ENCODE measurements around the gene MRPL12.

MRPL12 gene

GRCh38 chr17:81723651-81724209 lies 20.6 kb downstream of the MRPL12 start:
- Histone ChIP-seq H3K9me3 (ENCODE audit: low read length) (no peaks in the 10 kb centered on the region), H3K27me3 (ENCODE audit: control insufficient read depth in 1 of 2, insufficient read depth in 2 of 2, low read length in 2 of 2) (peaks cover 0 to under 1% of the 10 kb centered on the region in 2 donors), H3K36me3 (ENCODE audit: insufficient read depth, low read length) (no peaks in the 10 kb centered on the region), H3K4me3 (ENCODE audit: low read depth in 1 of 2, low read length in 2 of 2) (no peak overlapping the region), H3K27ac (ENCODE audit: low read depth, low read length) (no peak overlapping the region), H3K9ac (ENCODE audit: low read length) (no peak overlapping the region), H3K4me1 (ENCODE audit: insufficient read depth, low read length) (no peaks in the 10 kb centered on the region)

DNA sequence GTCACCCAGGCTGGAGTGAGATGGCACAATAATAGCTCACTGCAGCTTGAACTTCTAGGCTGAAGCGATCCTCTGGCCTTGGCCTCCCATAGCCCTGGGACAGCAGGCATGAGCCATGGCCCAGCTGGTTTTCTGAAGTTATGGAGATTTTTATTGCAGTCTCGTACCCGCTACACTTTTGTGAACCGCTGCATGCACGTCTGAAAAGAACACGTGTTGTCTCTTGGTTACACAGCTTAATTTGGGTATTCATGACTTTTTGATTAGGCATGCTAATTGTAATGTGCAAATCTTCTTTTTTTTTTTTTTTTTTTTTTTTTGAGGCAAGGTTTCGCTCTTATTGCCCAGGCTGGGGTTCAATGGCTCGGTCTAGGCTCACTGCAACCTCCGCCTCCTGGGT lies 22.3 kb downstream of the MRPL12 start:
- no peaks in the 10 kb centered on the region for H3K36me3 ChIP-seq (ENCODE audit: insufficient read depth, low read length)
- H3K9me3 ChIP-seq (ENCODE audit: low read length), result no peaks in the 10 kb centered on the region
- H3K9ac ChIP-seq (ENCODE audit: low read length), result no peak overlapping the region
- no peak overlapping the region for H3K4me3 ChIP-seq (ENCODE audit: low read depth in 1 of 2, low read length in 2 of 2)
- no peak overlapping the region for H3K27ac ChIP-seq (ENCODE audit: low read depth, low read length)
- peaks cover 0 to 6% of the 10 kb centered on the region in 2 donors for H3K27me3 ChIP-seq (ENCODE audit: control insufficient read depth in 1 of 2, insufficient read depth in 2 of 2, low read length in 2 of 2)
- no peaks in the 10 kb centered on the region for H3K4me1 ChIP-seq (ENCODE audit: insufficient read depth, low read length)

GRCh38 chr17:81726004-81726403 lies 22.8 kb downstream of the MRPL12 start:
- no peak overlapping the region for H3K27ac ChIP-seq (ENCODE audit: low read depth, low read length)
- no peak overlapping the region for H3K4me3 ChIP-seq (ENCODE audit: low read depth in 1 of 2, low read length in 2 of 2)
- H3K27me3 ChIP-seq (ENCODE audit: control insufficient read depth in 1 of 2, insufficient read depth in 2 of 2, low read length in 2 of 2), result peaks cover 0 to 6% of the 10 kb centered on the region in 2 donors
- no peaks in the 10 kb centered on the region for H3K36me3 ChIP-seq (ENCODE audit: insufficient read depth, low read length)
- H3K9me3 ChIP-seq (ENCODE audit: low read length), result no peaks in the 10 kb centered on the region
- H3K9ac ChIP-seq (ENCODE audit: low read length), result no peak overlapping the region
- no peaks in the 10 kb centered on the region for H3K4me1 ChIP-seq (ENCODE audit: insufficient read depth, low read length)

DNA sequence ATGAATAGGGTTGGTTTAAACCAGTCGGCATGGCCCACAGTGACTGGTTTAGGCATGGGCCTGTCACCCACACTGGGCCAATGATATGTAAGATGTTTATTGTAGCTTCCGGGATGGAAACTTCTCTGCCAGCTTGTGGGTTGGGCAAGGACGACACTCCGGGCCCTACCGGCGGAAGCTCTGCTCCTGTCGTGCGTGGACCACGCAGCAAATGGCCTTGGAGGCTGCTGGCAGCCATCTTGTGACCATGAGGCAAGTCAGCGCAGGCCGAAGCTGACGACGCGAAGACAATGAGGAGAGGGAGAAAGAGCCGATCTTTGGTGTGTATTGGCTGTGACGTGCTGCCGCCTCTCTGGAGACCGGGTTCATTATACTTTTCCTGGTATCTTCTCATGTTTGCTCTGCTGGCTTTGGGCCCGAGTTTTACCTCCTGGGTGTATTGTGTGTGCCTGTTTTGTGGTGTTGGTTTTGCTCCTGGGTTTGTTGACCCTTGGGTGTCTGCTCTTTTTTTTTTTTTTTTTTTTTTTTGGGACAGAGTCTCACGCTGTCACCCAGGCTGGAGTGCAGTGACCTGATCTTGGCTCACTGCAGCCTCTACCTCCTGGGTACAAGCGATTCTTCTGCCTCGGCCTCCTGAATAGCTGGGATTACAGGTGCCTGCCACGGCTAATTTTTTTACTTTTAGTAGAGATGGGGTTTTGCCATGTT lies 24.3 kb downstream of the MRPL12 start:
- H3K27me3 ChIP-seq (ENCODE audit: control insufficient read depth in 1 of 2, insufficient read depth in 2 of 2, low read length in 2 of 2), result peaks cover 0 to 12% of the 10 kb centered on the region in 2 donors
- no peak overlapping the region for H3K4me3 ChIP-seq (ENCODE audit: low read depth in 1 of 2, low read length in 2 of 2)
- no peak overlapping the region for H3K9ac ChIP-seq (ENCODE audit: low read length)
- no peak overlapping the region for H3K27ac ChIP-seq (ENCODE audit: low read depth, low read length)
- H3K4me1 ChIP-seq (ENCODE audit: insufficient read depth, low read length), result no peaks in the 10 kb centered on the region
- H3K9me3 ChIP-seq (ENCODE audit: low read length), result no peaks in the 10 kb centered on the region
- no peaks in the 10 kb centered on the region for H3K36me3 ChIP-seq (ENCODE audit: insufficient read depth, low read length)

GRCh38 chr17:81733507-81734404 lies 30.6 kb downstream of the MRPL12 start:
- no peak overlapping the region for H3K4me3 ChIP-seq (ENCODE audit: low read depth in 1 of 2, low read length in 2 of 2)
- peaks cover 0 to 23% of the 10 kb centered on the region in 2 donors for H3K27me3 ChIP-seq (ENCODE audit: control insufficient read depth in 1 of 2, insufficient read depth in 2 of 2, low read length in 2 of 2)
- H3K9me3 ChIP-seq (ENCODE audit: low read length), result no peaks in the 10 kb centered on the region
- H3K36me3 ChIP-seq (ENCODE audit: insufficient read depth, low read length), result no peaks in the 10 kb centered on the region
- no peaks in the 10 kb centered on the region for H3K4me1 ChIP-seq (ENCODE audit: insufficient read depth, low read length)
- no peak overlapping the region for H3K9ac ChIP-seq (ENCODE audit: low read length)
- no peak overlapping the region for H3K27ac ChIP-seq (ENCODE audit: low read depth, low read length)

GRCh38 chr17:81734405-81735263 lies 31.5 kb downstream of the MRPL12 start:
- Histone ChIP-seq H3K36me3 (ENCODE audit: insufficient read depth, low read length) (no peaks in the 10 kb centered on the region), H3K27me3 (ENCODE audit: control insufficient read depth in 1 of 2, insufficient read depth in 2 of 2, low read length in 2 of 2) (peaks cover 0 to 18% of the 10 kb centered on the region in 2 donors), H3K27ac (ENCODE audit: low read depth, low read length) (no peak overlapping the region), H3K4me1 (ENCODE audit: insufficient read depth, low read length) (no peaks in the 10 kb centered on the region), H3K9ac (ENCODE audit: low read length) (no peak overlapping the region), H3K4me3 (ENCODE audit: low read depth in 1 of 2, low read length in 2 of 2) (no peak overlapping the region), H3K9me3 (ENCODE audit: low read length) (no peaks in the 10 kb centered on the region)

DNA sequence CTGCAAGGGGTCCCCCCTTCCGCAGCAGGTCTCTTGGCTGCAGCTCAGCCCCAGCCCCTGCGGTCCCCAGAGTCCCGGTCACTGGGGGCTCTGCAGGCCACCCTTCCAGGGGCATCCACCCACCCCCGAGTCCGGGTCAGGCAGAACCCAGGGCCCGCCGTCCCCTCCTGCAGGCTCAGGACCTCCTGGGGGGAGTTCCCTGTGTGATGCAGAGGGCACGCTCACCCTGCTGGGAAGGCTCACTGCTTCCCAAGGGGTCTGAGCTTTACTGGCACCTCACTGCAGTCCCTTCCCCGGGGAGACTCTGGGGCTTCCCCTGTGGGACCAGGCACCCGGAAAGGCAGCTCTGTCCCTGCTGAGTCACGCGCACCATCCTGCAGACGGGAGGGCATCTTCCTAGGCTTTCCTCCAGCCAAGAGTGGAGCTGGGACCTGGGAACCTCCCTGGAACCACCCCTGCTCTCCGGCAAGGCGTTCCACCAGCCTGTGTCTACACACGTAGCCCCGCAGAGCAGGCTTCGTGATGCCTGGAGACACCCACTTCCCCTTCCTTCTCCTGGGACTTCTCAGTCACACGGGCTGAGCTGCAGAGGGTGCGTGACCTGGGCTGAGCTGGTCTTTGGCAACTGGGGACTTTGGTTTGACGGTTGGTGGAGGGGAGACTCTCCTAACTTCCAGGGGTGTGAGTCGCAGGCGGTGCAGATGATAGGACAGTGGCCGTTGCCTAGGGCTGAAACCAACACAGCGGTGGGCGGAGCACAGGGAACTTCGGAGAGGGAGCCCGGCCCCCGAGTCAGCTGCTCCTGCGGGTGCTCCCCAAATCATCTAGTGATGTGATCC lies 32.3 kb downstream of the MRPL12 start:
- Histone ChIP-seq H3K4me3 (ENCODE audit: low read depth in 1 of 2, low read length in 2 of 2) (no peak overlapping the region), H3K27ac (ENCODE audit: low read depth, low read length) (no peak overlapping the region), H3K27me3 (ENCODE audit: control insufficient read depth in 1 of 2, insufficient read depth in 2 of 2, low read length in 2 of 2) (peaks cover 0 to 18% of the 10 kb centered on the region in 2 donors), H3K36me3 (ENCODE audit: insufficient read depth, low read length) (no peaks in the 10 kb centered on the region), H3K9me3 (ENCODE audit: low read length) (no peaks in the 10 kb centered on the region), H3K4me1 (ENCODE audit: insufficient read depth, low read length) (no peaks in the 10 kb centered on the region), H3K9ac (ENCODE audit: low read length) (no peak overlapping the region)

- H3K36me3 ChIP-seq (ENCODE audit: insufficient read depth, low read length), result no peaks in the 10 kb centered on the region
- H3K9me3 ChIP-seq (ENCODE audit: low read length), result no peaks in the 10 kb centered on the region
- peaks cover 0 to 20% of the 10 kb centered on the region in 2 donors for H3K27me3 ChIP-seq (ENCODE audit: control insufficient read depth in 1 of 2, insufficient read depth in 2 of 2, low read length in 2 of 2)
These were observed 35.0 kb downstream of the MRPL12 start for GRCh38 chr17:81737947-81738800.

DNA sequence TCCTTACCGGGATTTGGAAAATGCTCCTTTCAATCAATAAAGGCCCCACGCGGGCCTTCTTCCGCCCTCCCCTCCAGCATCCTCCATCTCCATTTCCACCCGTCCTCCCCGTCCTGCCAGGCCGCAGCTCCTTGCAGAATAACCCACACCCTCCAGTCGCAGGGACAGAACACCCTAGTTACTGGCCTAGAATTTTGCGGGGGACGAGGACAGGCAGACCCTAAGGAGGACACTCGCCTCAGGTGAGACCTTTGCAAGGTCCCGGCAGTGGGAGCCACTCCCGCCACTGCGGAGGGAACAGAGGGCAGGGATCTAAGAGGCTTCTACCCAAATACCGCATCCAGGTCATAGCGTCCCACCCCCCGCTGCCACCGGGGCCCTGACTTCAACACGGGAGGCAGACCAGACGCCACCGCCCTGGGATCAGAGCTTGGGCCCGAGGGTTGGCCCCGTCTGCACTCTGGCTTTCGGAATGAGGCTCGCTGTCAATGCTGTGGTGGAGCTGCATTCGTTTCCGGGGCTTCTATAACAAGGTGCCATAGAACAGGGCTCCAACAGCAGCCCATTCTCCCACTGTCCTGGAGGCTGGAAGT lies 35.7 kb downstream of the MRPL12 start:
- H3K4me3 ChIP-seq (ENCODE audit: low read depth in 1 of 2, low read length in 2 of 2), result no peak overlapping the region
- H3K27ac ChIP-seq (ENCODE audit: low read depth, low read length), result no peak overlapping the region
- no peaks in the 10 kb centered on the region for H3K36me3 ChIP-seq (ENCODE audit: insufficient read depth, low read length)
- no peaks in the 10 kb centered on the region for H3K4me1 ChIP-seq (ENCODE audit: insufficient read depth, low read length)
- no peak overlapping the region for H3K9ac ChIP-seq (ENCODE audit: low read length)
- no peaks in the 10 kb centered on the region for H3K9me3 ChIP-seq (ENCODE audit: low read length)
- H3K27me3 ChIP-seq (ENCODE audit: control insufficient read depth in 1 of 2, insufficient read depth in 2 of 2, low read length in 2 of 2), result peaks cover 0 to 20% of the 10 kb centered on the region in 2 donors

More at GRCh38 chr17:81737947-81738800, 35.0 kb downstream of the MRPL12 start:
- Histone ChIP-seq H3K9ac (ENCODE audit: low read length) (no peak overlapping the region), H3K4me1 (ENCODE audit: insufficient read depth, low read length) (no peaks in the 10 kb centered on the region), H3K27ac (ENCODE audit: low read depth, low read length) (no peak overlapping the region), H3K4me3 (ENCODE audit: low read depth in 1 of 2, low read length in 2 of 2) (no peak overlapping the region)

Measured in muscle layer of colon (tissue), 2 donors.